ENCODE measurements around the gene GRM4.
"Not testable (repeated sequence)": the region's sequence is repeated elsewhere in the genome, so short reads cannot be mapped to it uniquely, and the experiment has no call there.

Gene GRM4

GRCh38 chr6:34018961-34019606 is 126.8 kb downstream of the GRM4 start:
- DNase-seq, result no peak

GRCh38 chr6:34018026-34018425 is 127.9 kb downstream of the GRM4 start:
- no peak for DNase-seq

- DNase-seq, result no peak
Measured at GRCh38 chr6:34017106-34017805, 128.6 kb downstream of the GRM4 start.

GRCh38 chr6:34016573-34016972 is 129.3 kb downstream of the GRM4 start:
- not testable (repeated sequence) for DNase-seq

- DNase-seq, result no peak
Measured at GRCh38 chr6:34015586-34015985, 130.3 kb downstream of the GRM4 start.

- no peak for DNase-seq
Measured at GRCh38 chr6:34011264-34011663, 134.6 kb downstream of the GRM4 start.

- DNase-seq, result no peak
Measured at GRCh38 chr6:34005901-34006531, 139.9 kb downstream of the GRM4 start.

- no peak for DNase-seq
Measured at GRCh38 chr6:34004706-34005105, 141.2 kb downstream of the GRM4 start.

- no peak for DNase-seq
Measured at GRCh38 chr6:34003962-34004361, 141.9 kb downstream of the GRM4 start.

- DNase-seq, result no peak
Measured at GRCh38 chr6:34001706-34002621, 143.9 kb downstream of the GRM4 start.

GRCh38 chr6:34000281-34000680 is 145.6 kb downstream of the GRM4 start:
- DNase-seq, result no peak

GRCh38 chr6:33999567-33999966 is 146.3 kb downstream of the GRM4 start:
- no peak for DNase-seq

- DNase-seq, result no peak
Measured at GRCh38 chr6:33998660-33999059, 147.2 kb downstream of the GRM4 start.

GRCh38 chr6:33997265-33997664 is 148.6 kb downstream of the GRM4 start:
- DNase-seq, result no peak

GRCh38 chr6:33996120-33996475 is 149.8 kb downstream of the GRM4 start:
- no peak for DNase-seq

- no peak for DNase-seq
Measured at GRCh38 chr6:33995309-33996119, 150.4 kb downstream of the GRM4 start.

GRCh38 chr6:33994472-33995308 is 151.2 kb downstream of the GRM4 start:
- DNase-seq, result no peak

- DNase-seq, result no peak
Measured at GRCh38 chr6:33993653-33994471, 152.0 kb downstream of the GRM4 start.

- no peak for DNase-seq
Measured at GRCh38 chr6:33993091-33993490, 152.8 kb downstream of the GRM4 start.

- no peak for DNase-seq
Measured at GRCh38 chr6:33992191-33992590, 153.7 kb downstream of the GRM4 start.

GRCh38 chr6:33991610-33992009 is 154.3 kb downstream of the GRM4 start:
- DNase-seq, result no peak

Measured in NCI-H226 (cell line).